Calu3 (cell line): ENCODE measurements around the gene LRPPRC. TPM values are rescaled to one million over a fixed set of nuclear protein-coding genes. Genes with fewer than 3 reads are reported as not detected.

Experiments
- BruUV-seq: library from RNA; stranded (reverse); fragments of 400-500 nt; replicated peaks from 2 replicates; lab custom pipeline; 2021; lab: Mats Ljungman, UMichigan
- CTCF ChIA-PET: fragments of 300-600 bp; sonication (Branson Sonifier 250); formaldehyde crosslinking; loops from one replicate; lab custom pipeline; 2022; ENCODE audit warnings: antibody characterized with exemption; lab: Charles Lee
- DNase-seq: peaks from one replicate; pipeline ENCODE4 v3.0.0; 2022
- H3K27ac Mint-ChIP-seq: one replicate; pipeline ENCODE4 v1.8.0; 2022; ENCODE audit warnings: mixed read lengths; ENCODE audit not compliant: unreplicated experiment
- H3K27me3 Mint-ChIP-seq: one replicate; pipeline ENCODE4 v1.8.0; 2022; ENCODE audit warnings: mixed read lengths; ENCODE audit not compliant: unreplicated experiment
- H3K36me3 Mint-ChIP-seq: one replicate; pipeline ENCODE4 v1.8.0; 2022; ENCODE audit warnings: mild to moderate bottlenecking, moderate library complexity, mixed read lengths; ENCODE audit not compliant: insufficient read depth, unreplicated experiment
- H3K4me1 Mint-ChIP-seq: one replicate; pipeline ENCODE4 v1.8.0; 2022; ENCODE audit warnings: mild to moderate bottlenecking, low read depth, mixed read lengths; ENCODE audit not compliant: unreplicated experiment
- H3K4me3 Mint-ChIP-seq: one replicate; pipeline ENCODE4 v1.8.0; 2022; ENCODE audit warnings: mild to moderate bottlenecking, low read depth, moderate library complexity, mixed read lengths; ENCODE audit not compliant: unreplicated experiment
- H3K9me3 Mint-ChIP-seq: one replicate; pipeline ENCODE4 v1.8.0; 2022; ENCODE audit warnings: low read depth, mixed read lengths; ENCODE audit not compliant: unreplicated experiment
- intact Hi-C: fragments of 100-400 bp; cut with micrococcal nuclease; formaldehyde crosslinking; loops from one replicate; pipeline ENCODE4 v1.10.0; 2022; ENCODE audit not compliant: unreplicated experiment
- total RNA-seq: library from RNA; stranded (reverse); gene quantifications from 2 replicates; pipeline ENCODE4 v1.2.3, GENCODE V29; 2022
- TF ChIP-seq, protein P1 (sequence below): fragments of 200-600 bp; IDR thresholded peaks from one replicate; pipeline ENCODE4 v1.8.0; 2022; ENCODE audit warnings: antibody characterized with exemption; ENCODE audit not compliant: unreplicated experiment

Gene LRPPRC
- total RNA-seq, 1 experiment from 2014 or later = 120 TPM

DNA sequence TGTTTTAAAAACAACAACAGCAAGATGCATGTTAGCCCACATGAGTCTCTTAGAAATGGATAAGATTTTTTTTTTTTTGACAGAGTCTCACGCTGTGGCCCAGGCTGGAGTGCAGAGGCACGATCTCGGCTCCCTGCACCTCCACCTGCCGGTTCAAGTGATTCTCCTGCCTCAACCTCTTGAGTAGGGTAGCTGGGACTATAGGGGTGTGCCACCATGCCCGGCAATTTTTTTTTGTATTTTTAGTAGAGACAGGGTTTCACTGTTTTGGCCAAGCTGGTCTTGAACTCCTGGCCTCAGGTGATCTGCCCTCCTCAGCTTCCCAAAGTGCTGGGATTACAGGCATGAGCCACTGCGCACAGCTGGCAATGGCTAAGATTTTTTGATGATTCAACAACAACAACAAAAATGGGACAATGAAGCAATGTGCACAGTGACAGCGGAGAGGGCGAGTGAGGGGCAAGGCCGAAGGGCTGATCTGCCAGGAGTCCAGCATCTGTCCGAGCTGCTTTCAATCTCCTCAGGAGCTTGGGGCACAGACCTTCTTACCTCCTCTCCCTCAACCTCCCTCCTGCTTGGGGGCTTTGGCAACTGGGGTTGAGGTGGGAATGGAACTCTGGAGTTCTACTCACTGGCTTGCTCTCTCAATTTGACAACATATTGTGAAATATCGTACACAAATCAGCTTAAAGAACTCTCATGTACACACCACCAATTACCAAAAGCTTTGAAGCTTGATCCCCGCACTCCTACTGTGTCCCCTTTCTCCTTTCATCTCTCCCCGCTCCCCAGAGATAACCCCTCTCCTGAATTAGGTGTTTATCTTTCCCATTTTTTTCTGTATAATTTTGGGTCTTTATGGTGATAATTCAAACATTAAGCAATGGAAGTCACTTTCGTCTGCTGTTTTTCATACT lies 153.6 kb downstream of the LRPPRC start:
- H3K27ac Mint-ChIP-seq = no peak overlapping the region
- TF ChIP-seq, protein P1, sequence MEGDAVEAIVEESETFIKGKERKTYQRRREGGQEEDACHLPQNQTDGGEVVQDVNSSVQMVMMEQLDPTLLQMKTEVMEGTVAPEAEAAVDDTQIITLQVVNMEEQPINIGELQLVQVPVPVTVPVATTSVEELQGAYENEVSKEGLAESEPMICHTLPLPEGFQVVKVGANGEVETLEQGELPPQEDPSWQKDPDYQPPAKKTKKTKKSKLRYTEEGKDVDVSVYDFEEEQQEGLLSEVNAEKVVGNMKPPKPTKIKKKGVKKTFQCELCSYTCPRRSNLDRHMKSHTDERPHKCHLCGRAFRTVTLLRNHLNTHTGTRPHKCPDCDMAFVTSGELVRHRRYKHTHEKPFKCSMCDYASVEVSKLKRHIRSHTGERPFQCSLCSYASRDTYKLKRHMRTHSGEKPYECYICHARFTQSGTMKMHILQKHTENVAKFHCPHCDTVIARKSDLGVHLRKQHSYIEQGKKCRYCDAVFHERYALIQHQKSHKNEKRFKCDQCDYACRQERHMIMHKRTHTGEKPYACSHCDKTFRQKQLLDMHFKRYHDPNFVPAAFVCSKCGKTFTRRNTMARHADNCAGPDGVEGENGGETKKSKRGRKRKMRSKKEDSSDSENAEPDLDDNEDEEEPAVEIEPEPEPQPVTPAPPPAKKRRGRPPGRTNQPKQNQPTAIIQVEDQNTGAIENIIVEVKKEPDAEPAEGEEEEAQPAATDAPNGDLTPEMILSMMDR = no peak
- no peak overlapping the region for H3K4me3 Mint-ChIP-seq
- H3K27me3 Mint-ChIP-seq = no peaks in the 10 kb centered on the region
- CTCF ChIA-PET = no interaction called here
- H3K9me3 Mint-ChIP-seq = no peaks in the 10 kb centered on the region
- no TSS peak for BruUV-seq
- intact Hi-C loops = no loop called here
- no peak for DNase-seq
- no peaks in the 10 kb centered on the region for H3K4me1 Mint-ChIP-seq
- no peaks in the 10 kb centered on the region for H3K36me3 Mint-ChIP-seq

GRCh38 chr2:43840965-43841364 lies 154.8 kb downstream of the LRPPRC start:
- no peak for DNase-seq
- no peaks in the 10 kb centered on the region for H3K27me3 Mint-ChIP-seq
- no peaks in the 10 kb centered on the region for H3K9me3 Mint-ChIP-seq
- TF ChIP-seq, protein P1 = no peak
- H3K4me3 Mint-ChIP-seq = no peak overlapping the region
- intact Hi-C loops = no loop called here
- H3K36me3 Mint-ChIP-seq = no peaks in the 10 kb centered on the region
- no peak overlapping the region for H3K27ac Mint-ChIP-seq
- CTCF ChIA-PET = no interaction called here
- no TSS peak for BruUV-seq
- no peaks in the 10 kb centered on the region for H3K4me1 Mint-ChIP-seq

GRCh38 chr2:43839776-43840564 lies 155.8 kb downstream of the LRPPRC start:
- no peak overlapping the region for H3K4me3 Mint-ChIP-seq
- CTCF ChIA-PET = no interaction called here
- intact Hi-C loops = no loop called here
- H3K27me3 Mint-ChIP-seq = no peaks in the 10 kb centered on the region
- TF ChIP-seq, protein P1 = no peak
- H3K9me3 Mint-ChIP-seq = no peaks in the 10 kb centered on the region
- H3K36me3 Mint-ChIP-seq = no peaks in the 10 kb centered on the region
- no TSS peak for BruUV-seq
- H3K4me1 Mint-ChIP-seq = no peaks in the 10 kb centered on the region
- DNase-seq = no peak
- H3K27ac Mint-ChIP-seq = no peak overlapping the region

GRCh38 chr2:43838560-43839267 lies 157.1 kb downstream of the LRPPRC start, which contains the start of the genes ABCG5 and ABCG8:
TSS of gene ABCG5 (minus strand) at chr2:43838839. CDS start at chr2:43838679, 160 bp downstream.
TSS of gene ABCG8 (plus strand) at chr2:43838971. CDS start at chr2:43839054, 83 bp downstream.
- TF ChIP-seq, protein P1 = no peak
- no TSS peak for BruUV-seq
- H3K27me3 Mint-ChIP-seq = no peaks in the 10 kb centered on the region
- no peaks in the 10 kb centered on the region for H3K9me3 Mint-ChIP-seq
- intact Hi-C loops = no loop called here
- no peak within 1 kb of the TSS for H3K4me3 Mint-ChIP-seq
- H3K36me3 Mint-ChIP-seq = no peaks in the 10 kb centered on the region
- no peak for DNase-seq
- no peak within 1 kb of the TSS for H3K27ac Mint-ChIP-seq
- H3K4me1 Mint-ChIP-seq = no peaks in the 10 kb centered on the region
- CTCF ChIA-PET = no interaction called here
